ENCODE results near the gene RPS21.

DNA sequence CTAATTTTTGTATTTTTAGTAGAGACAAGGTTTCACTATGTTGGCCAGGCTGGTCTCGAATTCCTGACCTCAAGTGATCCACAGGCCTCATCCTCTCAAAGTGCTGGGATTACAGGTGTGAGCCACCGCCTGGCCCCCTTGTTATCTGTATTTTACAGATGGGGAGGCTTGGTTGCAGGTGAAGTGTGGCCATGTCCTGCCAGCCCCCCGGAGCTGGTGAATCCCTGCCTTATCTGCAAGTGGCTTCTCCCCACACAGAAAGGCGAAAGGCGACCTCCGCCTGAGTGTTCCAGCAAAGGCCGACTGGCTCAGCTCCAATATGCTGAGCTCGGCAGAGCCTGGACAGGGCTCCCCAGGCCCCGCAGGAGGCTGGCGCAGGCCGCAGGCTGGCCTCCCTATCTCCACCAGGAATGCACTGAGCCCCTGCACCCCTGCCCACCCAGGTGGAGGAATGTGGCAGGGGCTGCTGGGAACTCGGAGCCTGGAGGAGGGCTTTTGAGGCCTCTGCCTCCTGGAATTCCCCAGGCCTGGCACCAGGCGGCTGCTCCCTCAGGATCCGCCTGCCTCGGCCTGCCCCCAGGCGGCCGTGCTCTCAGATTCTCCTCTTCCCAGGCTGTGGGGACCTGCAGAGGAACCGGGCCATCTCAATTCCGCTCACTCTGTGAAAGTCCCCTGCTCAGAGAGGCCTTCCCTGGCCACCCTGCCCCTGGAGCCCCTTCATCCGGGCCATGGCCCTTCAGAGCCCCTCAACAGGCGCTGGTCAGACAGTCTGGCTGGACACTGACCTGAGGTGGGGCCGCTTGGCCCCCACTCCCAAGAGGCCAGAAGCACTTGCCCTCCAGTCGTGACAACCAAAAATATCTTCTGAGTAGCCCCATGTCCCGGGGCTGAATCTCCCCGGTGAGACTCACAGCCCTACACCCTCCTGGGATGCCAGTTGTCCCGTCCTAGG, 10.5 kb upstream of the RPS21 start:
- TF ChIP-seq, protein P1, sequence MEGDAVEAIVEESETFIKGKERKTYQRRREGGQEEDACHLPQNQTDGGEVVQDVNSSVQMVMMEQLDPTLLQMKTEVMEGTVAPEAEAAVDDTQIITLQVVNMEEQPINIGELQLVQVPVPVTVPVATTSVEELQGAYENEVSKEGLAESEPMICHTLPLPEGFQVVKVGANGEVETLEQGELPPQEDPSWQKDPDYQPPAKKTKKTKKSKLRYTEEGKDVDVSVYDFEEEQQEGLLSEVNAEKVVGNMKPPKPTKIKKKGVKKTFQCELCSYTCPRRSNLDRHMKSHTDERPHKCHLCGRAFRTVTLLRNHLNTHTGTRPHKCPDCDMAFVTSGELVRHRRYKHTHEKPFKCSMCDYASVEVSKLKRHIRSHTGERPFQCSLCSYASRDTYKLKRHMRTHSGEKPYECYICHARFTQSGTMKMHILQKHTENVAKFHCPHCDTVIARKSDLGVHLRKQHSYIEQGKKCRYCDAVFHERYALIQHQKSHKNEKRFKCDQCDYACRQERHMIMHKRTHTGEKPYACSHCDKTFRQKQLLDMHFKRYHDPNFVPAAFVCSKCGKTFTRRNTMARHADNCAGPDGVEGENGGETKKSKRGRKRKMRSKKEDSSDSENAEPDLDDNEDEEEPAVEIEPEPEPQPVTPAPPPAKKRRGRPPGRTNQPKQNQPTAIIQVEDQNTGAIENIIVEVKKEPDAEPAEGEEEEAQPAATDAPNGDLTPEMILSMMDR (conservative IDR thresholded peaks at IDR 0.05; ENCODE audit: low read length): no peak
- no peak for TF ChIP-seq EZH2phosphoT487 (IDR thresholded peaks at IDR 0.05; ENCODE audit: borderline replicate concordance)

Data from Loucy (cell line).